WTC11 (cell line): ENCODE results near the gene DNAJC12. TPM values are rescaled to one million over a fixed set of nuclear protein-coding genes. Genes with fewer than 3 reads are reported as not detected.

Experiments
- AR ChIP-seq: fragments of 250-450 bp; sonication (Bioruptor Pico); IDR thresholded peaks from 2 replicates; pipeline ENCODE4 v1.9.0; 2021; ENCODE audit warnings: mild to moderate bottlenecking
- CBFB ChIP-seq: sonication (generic); formaldehyde crosslinking; IDR thresholded peaks from 2 replicates; pipeline ENCODE4 v1.8.1; 2022; ENCODE audit warnings: mild to moderate bottlenecking, low read depth, missing genetic modification reagents
- ELF4 ChIP-seq: sonication (generic); formaldehyde crosslinking; IDR thresholded peaks from 2 replicates; pipeline ENCODE4 v1.8.1; 2022; ENCODE audit warnings: low read depth, mild to moderate bottlenecking, moderate library complexity, missing genetic modification reagents
- EMX1 ChIP-seq: fragments of 250-450 bp; sonication (Bioruptor Pico); IDR thresholded peaks from 2 replicates; pipeline ENCODE4 v1.8.0; 2021; ENCODE audit warnings: mild to moderate bottlenecking
- GTF2I ChIP-seq: fragments of 250-450 bp; sonication (Bioruptor Pico); conservative IDR thresholded peaks from 2 replicates; pipeline ENCODE4 v1.4.0; 2021; ENCODE audit warnings: mild to moderate bottlenecking
- NFATC4 ChIP-seq: fragments of 250-450 bp; sonication (Bioruptor Pico); IDR thresholded peaks from 2 replicates; pipeline ENCODE4 v1.9.0; 2021; ENCODE audit warnings: mild to moderate bottlenecking
- NFE2L1 ChIP-seq: sonication (generic); formaldehyde crosslinking; IDR thresholded peaks from 2 replicates; pipeline ENCODE4 v1.8.1; 2023; ENCODE audit warnings: missing genetic modification reagents
- NFYB ChIP-seq: sonication (generic); formaldehyde crosslinking; conservative IDR thresholded peaks from 2 replicates; pipeline ENCODE4 v1.8.0; 2022; ENCODE audit warnings: low read depth, missing genetic modification reagents
- NR1H2 ChIP-seq: sonication (generic); formaldehyde crosslinking; IDR thresholded peaks from 2 replicates; pipeline ENCODE4 v1.9.0; 2021; ENCODE audit warnings: mild to moderate bottlenecking, moderate library complexity, missing genetic modification reagents
- NR2C2 ChIP-seq: sonication (generic); formaldehyde crosslinking; IDR thresholded peaks from 2 replicates; pipeline ENCODE4 v1.8.0; 2022; ENCODE audit warnings: mild to moderate bottlenecking, missing genetic modification reagents
- SOX15 ChIP-seq: fragments of 250-450 bp; sonication (Bioruptor Pico); IDR thresholded peaks from 2 replicates; pipeline ENCODE4 v1.9.0; 2021; ENCODE audit warnings: mild to moderate bottlenecking
- ZNF423 ChIP-seq: fragments of 250-450 bp; sonication (Bioruptor Pico); IDR thresholded peaks from 2 replicates; pipeline ENCODE4 v2.1.2; 2022; ENCODE audit warnings: mild to moderate bottlenecking, moderate library complexity
- ZSCAN18 ChIP-seq: fragments of 250-450 bp; sonication (Bioruptor Pico); IDR thresholded peaks from 2 replicates; pipeline ENCODE4 v2.1.2; 2022; ENCODE audit warnings: mild to moderate bottlenecking, moderate library complexity
- total RNA-seq: library from RNA; stranded (reverse); gene quantifications from 3 replicates; pipeline ENCODE4 v1.2.3, GENCODE V29; 2021
- TF ChIP-seq, protein P1 (sequence below): sonication (generic); formaldehyde crosslinking; IDR thresholded peaks from 2 replicates; pipeline ENCODE4 v1.8.1; 2023; ENCODE audit warnings: mild to moderate bottlenecking, missing genetic modification reagents
- TF ChIP-seq, protein P2 (sequence below): sonication (generic); formaldehyde crosslinking; IDR thresholded peaks from 2 replicates; pipeline ENCODE4 v1.8.1; 2022; ENCODE audit warnings: low read depth, missing genetic modification reagents, borderline replicate concordance
- TF ChIP-seq, protein P3 (sequence below): sonication (generic); formaldehyde crosslinking; IDR thresholded peaks from 2 replicates; pipeline ENCODE4 v1.8.1; 2023; ENCODE audit warnings: mild to moderate bottlenecking, missing genetic modification reagents
- TF ChIP-seq, protein P4 (sequence below): sonication (generic); formaldehyde crosslinking; conservative IDR thresholded peaks from 2 replicates; pipeline ENCODE4 v1.8.1; 2022; ENCODE audit warnings: mild to moderate bottlenecking, missing genetic modification reagents
- TF ChIP-seq, protein P5 (sequence below): sonication (generic); formaldehyde crosslinking; IDR thresholded peaks from 2 replicates; pipeline ENCODE4 v1.8.1; 2022; ENCODE audit warnings: missing genetic modification reagents, borderline replicate concordance
- TF ChIP-seq, protein P6 (sequence below): sonication (generic); formaldehyde crosslinking; IDR thresholded peaks from 2 replicates; pipeline ENCODE4 v1.8.0; 2022; ENCODE audit warnings: mild to moderate bottlenecking, missing genetic modification reagents
- TF ChIP-seq, protein P7 (sequence below): fragments of 200-600 bp; IDR thresholded peaks from 2 replicates; pipeline ENCODE4 v1.8.0; 2022; ENCODE audit warnings: antibody characterized with exemption
- TF ChIP-seq, protein P8 (sequence below): sonication (generic); formaldehyde crosslinking; IDR thresholded peaks from 2 replicates; pipeline ENCODE4 v1.8.0; 2022; ENCODE audit warnings: mild to moderate bottlenecking, missing genetic modification reagents

DNAJC12 gene
- total RNA-seq, 1 experiment from 2014 or later = 0.94 TPM

GRCh38 chr10:67884313-67884841 is 46.4 kb upstream of the DNAJC12 start, which contains the start of gene SIRT1 (continued):
- TF ChIP-seq, protein P1, sequence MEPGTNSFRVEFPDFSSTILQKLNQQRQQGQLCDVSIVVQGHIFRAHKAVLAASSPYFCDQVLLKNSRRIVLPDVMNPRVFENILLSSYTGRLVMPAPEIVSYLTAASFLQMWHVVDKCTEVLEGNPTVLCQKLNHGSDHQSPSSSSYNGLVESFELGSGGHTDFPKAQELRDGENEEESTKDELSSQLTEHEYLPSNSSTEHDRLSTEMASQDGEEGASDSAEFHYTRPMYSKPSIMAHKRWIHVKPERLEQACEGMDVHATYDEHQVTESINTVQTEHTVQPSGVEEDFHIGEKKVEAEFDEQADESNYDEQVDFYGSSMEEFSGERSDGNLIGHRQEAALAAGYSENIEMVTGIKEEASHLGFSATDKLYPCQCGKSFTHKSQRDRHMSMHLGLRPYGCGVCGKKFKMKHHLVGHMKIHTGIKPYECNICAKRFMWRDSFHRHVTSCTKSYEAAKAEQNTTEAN = no peak
- TF ChIP-seq, protein P2, sequence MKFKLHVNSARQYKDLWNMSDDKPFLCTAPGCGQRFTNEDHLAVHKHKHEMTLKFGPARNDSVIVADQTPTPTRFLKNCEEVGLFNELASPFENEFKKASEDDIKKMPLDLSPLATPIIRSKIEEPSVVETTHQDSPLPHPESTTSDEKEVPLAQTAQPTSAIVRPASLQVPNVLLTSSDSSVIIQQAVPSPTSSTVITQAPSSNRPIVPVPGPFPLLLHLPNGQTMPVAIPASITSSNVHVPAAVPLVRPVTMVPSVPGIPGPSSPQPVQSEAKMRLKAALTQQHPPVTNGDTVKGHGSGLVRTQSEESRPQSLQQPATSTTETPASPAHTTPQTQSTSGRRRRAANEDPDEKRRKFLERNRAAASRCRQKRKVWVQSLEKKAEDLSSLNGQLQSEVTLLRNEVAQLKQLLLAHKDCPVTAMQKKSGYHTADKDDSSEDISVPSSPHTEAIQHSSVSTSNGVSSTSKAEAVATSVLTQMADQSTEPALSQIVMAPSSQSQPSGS (CRISPR knock-in tag) = no peak
- TF ChIP-seq, protein P3, sequence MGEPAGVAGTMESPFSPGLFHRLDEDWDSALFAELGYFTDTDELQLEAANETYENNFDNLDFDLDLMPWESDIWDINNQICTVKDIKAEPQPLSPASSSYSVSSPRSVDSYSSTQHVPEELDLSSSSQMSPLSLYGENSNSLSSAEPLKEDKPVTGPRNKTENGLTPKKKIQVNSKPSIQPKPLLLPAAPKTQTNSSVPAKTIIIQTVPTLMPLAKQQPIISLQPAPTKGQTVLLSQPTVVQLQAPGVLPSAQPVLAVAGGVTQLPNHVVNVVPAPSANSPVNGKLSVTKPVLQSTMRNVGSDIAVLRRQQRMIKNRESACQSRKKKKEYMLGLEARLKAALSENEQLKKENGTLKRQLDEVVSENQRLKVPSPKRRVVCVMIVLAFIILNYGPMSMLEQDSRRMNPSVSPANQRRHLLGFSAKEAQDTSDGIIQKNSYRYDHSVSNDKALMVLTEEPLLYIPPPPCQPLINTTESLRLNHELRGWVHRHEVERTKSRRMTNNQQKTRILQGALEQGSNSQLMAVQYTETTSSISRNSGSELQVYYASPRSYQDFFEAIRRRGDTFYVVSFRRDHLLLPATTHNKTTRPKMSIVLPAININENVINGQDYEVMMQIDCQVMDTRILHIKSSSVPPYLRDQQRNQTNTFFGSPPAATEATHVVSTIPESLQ (CRISPR knock-in tag) = no peak
- no peak for TF ChIP-seq NFATC4 (CRISPR knock-in tag)
- TF ChIP-seq ZSCAN18 (CRISPR knock-in tag) = no peak
- TF ChIP-seq, protein P4, sequence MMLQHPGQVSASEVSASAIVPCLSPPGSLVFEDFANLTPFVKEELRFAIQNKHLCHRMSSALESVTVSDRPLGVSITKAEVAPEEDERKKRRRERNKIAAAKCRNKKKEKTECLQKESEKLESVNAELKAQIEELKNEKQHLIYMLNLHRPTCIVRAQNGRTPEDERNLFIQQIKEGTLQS (CRISPR knock-in tag) = no peak
- TF ChIP-seq, protein P5, sequence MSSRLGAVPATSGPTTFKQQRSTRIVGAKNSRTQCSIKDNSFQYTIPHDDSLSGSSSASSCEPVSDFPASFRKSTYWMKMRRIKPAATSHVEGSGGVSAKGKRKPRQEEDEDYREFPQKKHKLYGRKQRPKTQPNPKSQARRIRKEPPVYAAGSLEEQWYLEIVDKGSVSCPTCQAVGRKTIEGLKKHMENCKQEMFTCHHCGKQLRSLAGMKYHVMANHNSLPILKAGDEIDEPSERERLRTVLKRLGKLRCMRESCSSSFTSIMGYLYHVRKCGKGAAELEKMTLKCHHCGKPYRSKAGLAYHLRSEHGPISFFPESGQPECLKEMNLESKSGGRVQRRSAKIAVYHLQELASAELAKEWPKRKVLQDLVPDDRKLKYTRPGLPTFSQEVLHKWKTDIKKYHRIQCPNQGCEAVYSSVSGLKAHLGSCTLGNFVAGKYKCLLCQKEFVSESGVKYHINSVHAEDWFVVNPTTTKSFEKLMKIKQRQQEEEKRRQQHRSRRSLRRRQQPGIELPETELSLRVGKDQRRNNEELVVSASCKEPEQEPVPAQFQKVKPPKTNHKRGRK (CRISPR knock-in tag) = no peak
- TF ChIP-seq, protein P6, sequence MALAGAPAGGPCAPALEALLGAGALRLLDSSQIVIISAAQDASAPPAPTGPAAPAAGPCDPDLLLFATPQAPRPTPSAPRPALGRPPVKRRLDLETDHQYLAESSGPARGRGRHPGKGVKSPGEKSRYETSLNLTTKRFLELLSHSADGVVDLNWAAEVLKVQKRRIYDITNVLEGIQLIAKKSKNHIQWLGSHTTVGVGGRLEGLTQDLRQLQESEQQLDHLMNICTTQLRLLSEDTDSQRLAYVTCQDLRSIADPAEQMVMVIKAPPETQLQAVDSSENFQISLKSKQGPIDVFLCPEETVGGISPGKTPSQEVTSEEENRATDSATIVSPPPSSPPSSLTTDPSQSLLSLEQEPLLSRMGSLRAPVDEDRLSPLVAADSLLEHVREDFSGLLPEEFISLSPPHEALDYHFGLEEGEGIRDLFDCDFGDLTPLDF (CRISPR knock-in tag) = no peak
- no peak for TF ChIP-seq AR (CRISPR knock-in tag)
- TF ChIP-seq, protein P7, sequence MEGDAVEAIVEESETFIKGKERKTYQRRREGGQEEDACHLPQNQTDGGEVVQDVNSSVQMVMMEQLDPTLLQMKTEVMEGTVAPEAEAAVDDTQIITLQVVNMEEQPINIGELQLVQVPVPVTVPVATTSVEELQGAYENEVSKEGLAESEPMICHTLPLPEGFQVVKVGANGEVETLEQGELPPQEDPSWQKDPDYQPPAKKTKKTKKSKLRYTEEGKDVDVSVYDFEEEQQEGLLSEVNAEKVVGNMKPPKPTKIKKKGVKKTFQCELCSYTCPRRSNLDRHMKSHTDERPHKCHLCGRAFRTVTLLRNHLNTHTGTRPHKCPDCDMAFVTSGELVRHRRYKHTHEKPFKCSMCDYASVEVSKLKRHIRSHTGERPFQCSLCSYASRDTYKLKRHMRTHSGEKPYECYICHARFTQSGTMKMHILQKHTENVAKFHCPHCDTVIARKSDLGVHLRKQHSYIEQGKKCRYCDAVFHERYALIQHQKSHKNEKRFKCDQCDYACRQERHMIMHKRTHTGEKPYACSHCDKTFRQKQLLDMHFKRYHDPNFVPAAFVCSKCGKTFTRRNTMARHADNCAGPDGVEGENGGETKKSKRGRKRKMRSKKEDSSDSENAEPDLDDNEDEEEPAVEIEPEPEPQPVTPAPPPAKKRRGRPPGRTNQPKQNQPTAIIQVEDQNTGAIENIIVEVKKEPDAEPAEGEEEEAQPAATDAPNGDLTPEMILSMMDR = no peak
- TF ChIP-seq NR2C2 (CRISPR knock-in tag) = no peak
- no peak for TF ChIP-seq NFE2L1 (CRISPR knock-in tag)
- no peak for TF ChIP-seq EMX1 (CRISPR knock-in tag)
- TF ChIP-seq NFYB (CRISPR knock-in tag) = no peak
- TF ChIP-seq, protein P8, sequence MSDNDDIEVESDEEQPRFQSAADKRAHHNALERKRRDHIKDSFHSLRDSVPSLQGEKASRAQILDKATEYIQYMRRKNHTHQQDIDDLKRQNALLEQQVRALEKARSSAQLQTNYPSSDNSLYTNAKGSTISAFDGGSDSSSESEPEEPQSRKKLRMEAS (CRISPR knock-in tag) = peak; percentile 97
- peak; percentile 47; the same call in 1 of the 2 replicates for TF ChIP-seq CBFB
- TF ChIP-seq ELF4 (CRISPR knock-in tag) = no peak
- no peak for TF ChIP-seq NR1H2
- TF ChIP-seq SOX15 (CRISPR knock-in tag) = no peak
- no peak for TF ChIP-seq ZNF423
- no peak for TF ChIP-seq GTF2I (CRISPR knock-in tag)
